Endothelial cell of umbilical vein (primary cell): Measurements from ENCODE around the gene NPIPB12. TPM values are rescaled to one million over a fixed set of nuclear protein-coding genes. Genes with fewer than 3 reads are reported as not detected.
"Not testable (repeated sequence)": the region's sequence is repeated elsewhere in the genome, so short reads cannot be mapped to it uniquely, and the experiment has no call there.

Experiments
- BruUV-seq: library from RNA; stranded (reverse); fragments of 400-500 nt; replicated peaks from 2 replicates; lab custom pipeline; 2021; lab: Mats Ljungman, UMichigan
- CTCF ChIA-PET: fragments of 300-600, 350-600 bp; sonication (Branson Sonifier 250); formaldehyde crosslinking; loops from one replicate; lab custom pipeline; 2021; ENCODE audit warnings: antibody characterized with exemption, inconsistent platforms; lab: Charles Lee
- POLR2A ChIA-PET: fragments of 300-600, 350-600 bp; sonication (Branson Sonifier 250); formaldehyde crosslinking; loops from one replicate; lab custom pipeline; 2021; ENCODE audit warnings: antibody characterized with exemption, inconsistent platforms; lab: Charles Lee
- DNase-seq: peaks from one replicate; pipeline ENCODE4 v3.0.0-alpha.2; 2011; ENCODE audit warnings: low read depth, low spot score
- FAIRE-seq: peaks from 2 replicates; lab custom pipeline; 2011; peaks lifted over from hg19 to GRCh38; lab: Jason Lieb, UNC
- H2AFZ ChIP-seq: 2 replicates; pipeline ENCODE4 v1.6.0; 2012; ENCODE audit warnings: low read depth, low read length, control low read depth, inconsistent platforms
- H3K27ac ChIP-seq: 2 replicates; pipeline ENCODE4 v1.5.1; 2011; ENCODE audit warnings: low read depth, mild to moderate bottlenecking, control low read depth, low read length, moderate library complexity; ENCODE audit not compliant: insufficient read depth
- H3K27me3 ChIP-seq, 2 experiments: 2 replicates each; pipeline versions ENCODE4 v1.6.0 to v1.6.1; 2011; ENCODE audit warnings: low read length in 2 of 2, mixed read lengths in 1 of 2; ENCODE audit not compliant: control insufficient read depth in 2 of 2, insufficient read depth in 2 of 2
- H3K36me3 ChIP-seq, 2 experiments: 2 replicates in 1 of 2; 3 replicates in 1 of 2; pipeline ENCODE4 v1.5.1; 2011; ENCODE audit warnings: low read length in 2 of 2, mild to moderate bottlenecking in 1 of 2, moderate library complexity in 1 of 2; ENCODE audit not compliant: control insufficient read depth in 2 of 2, insufficient read depth in 2 of 2; ENCODE audit errors: extremely low read depth in 1 of 2
- H3K4me1 ChIP-seq: 3 replicates; pipeline ENCODE4 v1.5.1; 2011; ENCODE audit warnings: mild to moderate bottlenecking, low read length; ENCODE audit not compliant: control insufficient read depth, insufficient read depth; ENCODE audit errors: extremely low read depth
- H3K4me2 ChIP-seq: 2 replicates; pipeline ENCODE4 v1.6.1; 2011; ENCODE audit warnings: low read length, control low read depth, mixed read lengths; ENCODE audit not compliant: insufficient read depth
- H3K4me3 ChIP-seq, 3 experiments: fragments of 200-600 bp in 1 of 3; sonication (generic), shearing (Covaris generic) in 1 of 3; replicated peaks in 1 of 3; 2 replicates each; pipeline ENCODE4 v1.5.1; 2011 to 2016; ENCODE audit warnings: control low read depth in 3 of 3, low read length in 3 of 3, mild to moderate bottlenecking in 2 of 3, inconsistent platforms in 1 of 3, low read depth in 1 of 3, moderate library complexity in 1 of 3; ENCODE audit not compliant: insufficient read depth in 1 of 3
- H3K79me2 ChIP-seq: 2 replicates; pipeline ENCODE4 v1.6.0; 2012; ENCODE audit warnings: low read length, inconsistent platforms; ENCODE audit not compliant: control insufficient read depth, insufficient read depth
- H3K9ac ChIP-seq: replicated peaks from 2 replicates; pipeline ENCODE3; 2011; ENCODE audit warnings: low read length, control low read depth; ENCODE audit not compliant: insufficient read depth; ENCODE audit errors: extremely low read depth
- H3K9me1 ChIP-seq: replicated peaks from 3 replicates; pipeline ENCODE4 v1.6.0; 2011; ENCODE audit warnings: mild to moderate bottlenecking, low read length; ENCODE audit not compliant: control insufficient read depth, insufficient read depth; ENCODE audit errors: extremely low read depth
- H3K9me3 ChIP-seq: replicated peaks from 2 replicates; pipeline ENCODE4 v1.5.1; 2012; ENCODE audit warnings: low read length, inconsistent platforms; ENCODE audit not compliant: control insufficient read depth, insufficient read depth
- H4K20me1 ChIP-seq: replicated peaks from 2 replicates; pipeline ENCODE3; 2011; ENCODE audit warnings: mild to moderate bottlenecking, low read length; ENCODE audit not compliant: control insufficient read depth, insufficient read depth; ENCODE audit errors: extremely low read depth
- dilution Hi-C: fragments of 300-500 bp; cut with MboI; formaldehyde crosslinking; loops from one replicate; pipeline ENCODE4 v1.15.0; 2019; ENCODE audit warnings: low sequenced_read_pairs; ENCODE audit not compliant: extremely low pct_ligation_motif_present
- intact Hi-C: fragments of 100-400 bp; cut with micrococcal nuclease; formaldehyde crosslinking; loops from one replicate; pipeline ENCODE4 v1.10.0; 2022
- polyA plus RNA-seq, 4 experiments: library from polyadenylated mRNA; depleted of rRNA in 3 of 4; stranded (reverse) in 3 of 4; unstranded in 1 of 4; fragments of >200 nt; gene quantifications; 2 replicates each; pipeline versions ENCODE4 v1.2.1 to v1.2.3, GENCODE V29; 2011 to 2012; ENCODE audit warnings: missing spikeins in 1 of 4
- total RNA-seq: library from RNA; stranded (reverse); gene quantifications from 2 replicates; pipeline ENCODE4 v1.2.3, GENCODE V29; 2021

Gene NPIPB12
- total and polyA plus RNA-seq, 2 donors (not counting 3 experiments of a cell fraction or from before 2014, with no cell fraction given), result 41.7 to 73.5 TPM

- peak overlapping the region; percentile 70 for H2AFZ ChIP-seq
- H3K9me1 ChIP-seq, H3K4me3 ChIP-seq, H3K36me3 ChIP-seq, H3K4me2 ChIP-seq, POLR2A ChIA-PET, BruUV-seq, H3K9ac ChIP-seq, H4K20me1 ChIP-seq, H3K27ac ChIP-seq, H3K9me3 ChIP-seq, H3K4me1 ChIP-seq, CTCF ChIA-PET, DNase-seq, dilution Hi-C loops, H3K79me2 ChIP-seq, intact Hi-C loops, H3K27me3 ChIP-seq: not testable (repeated sequence)
- FAIRE-seq, result peak; percentile 72
These were observed 36.5 kb downstream of the NPIPB12 start for GRCh38 chr16:29469660-29470059.

GRCh38 chr16:29467654-29468366, 38.4 kb downstream of the NPIPB12 start:
- dilution Hi-C loops, result not testable (repeated sequence)

DNA sequence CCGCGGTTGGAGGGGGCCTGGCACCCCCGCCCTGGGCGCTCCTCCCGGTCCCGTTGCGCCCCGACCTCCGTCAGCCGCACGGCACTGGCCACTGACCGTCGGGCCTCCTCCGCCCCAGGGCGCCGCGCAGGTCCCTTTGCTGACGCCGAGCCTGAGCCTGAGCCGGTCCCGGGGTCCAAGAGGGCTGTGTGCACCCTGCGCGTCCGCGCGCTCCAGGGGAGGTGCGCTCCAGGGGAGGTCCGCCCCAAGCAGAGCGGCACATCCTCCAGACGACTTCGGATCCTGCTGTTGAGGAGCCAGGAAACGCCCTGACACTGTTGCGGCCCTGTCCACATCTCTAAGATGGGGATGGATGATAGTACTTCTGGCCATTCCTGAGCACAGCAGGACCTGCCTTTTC, 39.3 kb downstream of the NPIPB12 start:
- intact Hi-C loops, result not testable (repeated sequence)

More at GRCh38 chr16:29467654-29468366, 38.4 kb downstream of the NPIPB12 start:
- H3K4me3 ChIP-seq, H3K27ac ChIP-seq, H3K9me3 ChIP-seq, H3K9ac ChIP-seq, H3K4me1 ChIP-seq, H3K4me2 ChIP-seq, H3K27me3 ChIP-seq, intact Hi-C loops, POLR2A ChIA-PET, H3K79me2 ChIP-seq, H3K9me1 ChIP-seq, DNase-seq, BruUV-seq, CTCF ChIA-PET, H4K20me1 ChIP-seq, H3K36me3 ChIP-seq, H2AFZ ChIP-seq: not testable (repeated sequence)
- peak; percentile 95 for FAIRE-seq

GRCh38 chr16:29465985-29466824, 40.0 kb downstream of the NPIPB12 start:
- H3K27me3 ChIP-seq, H4K20me1 ChIP-seq, H3K27ac ChIP-seq, CTCF ChIA-PET, H3K9ac ChIP-seq, H3K4me3 ChIP-seq, BruUV-seq, POLR2A ChIA-PET, H3K9me3 ChIP-seq, DNase-seq, intact Hi-C loops, H3K79me2 ChIP-seq, H3K9me1 ChIP-seq, H2AFZ ChIP-seq, H3K4me1 ChIP-seq, dilution Hi-C loops, H3K4me2 ChIP-seq, H3K36me3 ChIP-seq: not testable (repeated sequence)
- peak; percentile 95 for FAIRE-seq

More for the DNA sequence above, 39.3 kb downstream of the NPIPB12 start:
- H3K4me3 ChIP-seq, H3K36me3 ChIP-seq, H3K27ac ChIP-seq, H3K4me1 ChIP-seq, H3K4me2 ChIP-seq, BruUV-seq, H4K20me1 ChIP-seq, H2AFZ ChIP-seq, H3K9me3 ChIP-seq, CTCF ChIA-PET, H3K9me1 ChIP-seq, dilution Hi-C loops, H3K9ac ChIP-seq, H3K79me2 ChIP-seq, POLR2A ChIA-PET, H3K27me3 ChIP-seq, DNase-seq: not testable (repeated sequence)
- FAIRE-seq, result peak; percentile 76
